GM12878 (cell line): ENCODE measurements around the gene RAD51B. TPM values are rescaled to one million over a fixed set of nuclear protein-coding genes. Genes with fewer than 3 reads are reported as not detected.

Source experiments
- ATAC-seq: fragments of 200-7000 bp; cut with Tn5 transposase; 3 replicates; pipeline ENCODE4 v1.9.1; 2020; ENCODE audit warnings: mild to moderate bottlenecking, moderate library complexity
- BruUV-seq: library from RNA; stranded (reverse); fragments of 400-500 nt; replicated peaks from 2 replicates; lab custom pipeline; 2021; lab: Mats Ljungman, UMichigan
- CTCF ChIA-PET: fragments of 300-600 bp; sonication (Branson Sonifier 250); formaldehyde crosslinking; extraction: SDS; loops from one replicate; lab custom pipeline; 2021; ENCODE audit warnings: inconsistent platforms; lab: Yijun Ruan, JAX
- POLR2A ChIA-PET: fragments of 350-600 bp; formaldehyde crosslinking; extraction: SDS; loops from one replicate; lab custom pipeline; 2021; ENCODE audit warnings: inconsistent platforms; lab: Charles Lee
- RAD21 ChIA-PET: fragments of 300-600 bp; sonication (Branson Sonifier 250); formaldehyde crosslinking; loops from one replicate; lab custom pipeline; 2023; ENCODE audit warnings: antibody characterized with exemption; ENCODE audit not compliant: unreplicated experiment; lab: Charles Lee
- SMC1A ChIA-PET: fragments of 300-600 bp; sonication (Branson Sonifier 250); formaldehyde crosslinking; loops from one replicate; lab custom pipeline; 2023; ENCODE audit not compliant: unreplicated experiment, uncharacterized antibody; lab: Charles Lee
- DNase-seq: peaks from one replicate; pipeline ENCODE4 v3.0.0-alpha.2; 2011; ENCODE audit warnings: low read depth, low spot score
- FAIRE-seq: peaks from 3 replicates; lab custom pipeline; 2011; peaks lifted over from hg19 to GRCh38; lab: Jason Lieb, UNC
- H2AFZ ChIP-seq: 2 replicates; pipeline ENCODE4 v1.6.0; 2011; ENCODE audit warnings: low read depth, low read length, control low read depth; ENCODE audit not compliant: control insufficient read depth
- H3K27ac ChIP-seq: 2 replicates; pipeline ENCODE4 v1.5.1; 2011; ENCODE audit warnings: control low read depth; ENCODE audit not compliant: control insufficient read depth, insufficient read depth
- H3K27me3 ChIP-seq, 2 experiments: replicated peaks in 1 of 2; 2 replicates each; pipeline versions ENCODE4 v1.6.0 to v1.6.1; 2011; ENCODE audit warnings: low read length in 1 of 2; ENCODE audit not compliant: control insufficient read depth in 2 of 2, insufficient read depth in 2 of 2
- H3K36me3 ChIP-seq, 2 experiments: 2 replicates each; pipeline ENCODE4 v1.5.1; 2011; ENCODE audit warnings: low read length in 1 of 2; ENCODE audit not compliant: control insufficient read depth in 2 of 2, insufficient read depth in 2 of 2
- H3K4me1 ChIP-seq: 2 replicates; pipeline ENCODE4 v1.6.1; 2011; ENCODE audit warnings: mild to moderate bottlenecking, low read length, moderate library complexity, mixed read lengths; ENCODE audit not compliant: control insufficient read depth, insufficient read depth
- H3K4me2 ChIP-seq: 2 replicates; pipeline ENCODE4 v1.6.0; 2011; ENCODE audit warnings: control low read depth; ENCODE audit not compliant: control insufficient read depth, insufficient read depth
- H3K4me3 ChIP-seq: fragments of 200-600 bp; sonication (generic); 2 replicates; pipeline ENCODE4 v1.5.1; 2016
- H3K79me2 ChIP-seq: 2 replicates; pipeline ENCODE4 v1.6.0; 2011; ENCODE audit warnings: low read length; ENCODE audit not compliant: control insufficient read depth, insufficient read depth
- H3K9ac ChIP-seq: 2 replicates; pipeline ENCODE4 v1.8.0; 2011; ENCODE audit warnings: low read length, control low read depth, mixed read lengths; ENCODE audit not compliant: control insufficient read depth, insufficient read depth
- H3K9me3 ChIP-seq: replicated peaks from 3 replicates; pipeline ENCODE4 v1.5.1; 2011; ENCODE audit warnings: mild to moderate bottlenecking, low read length; ENCODE audit not compliant: control insufficient read depth, insufficient read depth
- H4K20me1 ChIP-seq: 2 replicates; pipeline ENCODE4 v1.6.0; 2011; ENCODE audit not compliant: control insufficient read depth, insufficient read depth
- ATF3 ChIP-seq: IDR thresholded peaks from 2 replicates; pipeline ENCODE4 v1.6.1; 2011; ENCODE audit warnings: low read depth, mild to moderate bottlenecking, low read length, moderate library complexity, borderline replicate concordance; ENCODE audit errors: extremely low read depth
- BRCA1 ChIP-seq: IDR thresholded peaks from 2 replicates; pipeline ENCODE4 v1.6.1; 2011; ENCODE audit warnings: low read depth, low read length, improper control_type of control experiment
- GABPA ChIP-seq: IDR thresholded peaks from 2 replicates; pipeline ENCODE4 v1.6.1; 2014; ENCODE audit warnings: antibody characterized with exemption, low read depth, mild to moderate bottlenecking, inconsistent platforms
- IRF3 ChIP-seq: fragments of 450-650 bp; IDR thresholded peaks from 2 replicates; pipeline ENCODE4 v1.6.1; 2014; ENCODE audit warnings: mild to moderate bottlenecking
- IRF4 ChIP-seq: IDR thresholded peaks from 2 replicates; pipeline ENCODE4 v1.6.1; 2011; ENCODE audit warnings: low read depth, low read length
- USF1 ChIP-seq: IDR thresholded peaks from 2 replicates; pipeline ENCODE4 v1.6.1; 2011; ENCODE audit warnings: borderline replicate concordance, low read depth, mild to moderate bottlenecking, moderate library complexity, mixed read lengths, low read length; ENCODE audit not compliant: insufficient read depth; ENCODE audit errors: extremely low read length
- ZNF274 ChIP-seq: IDR thresholded peaks from one replicate; pipeline ENCODE4 v1.8.0; 2011; ENCODE audit not compliant: insufficient read length, insufficient read depth
- ZSCAN29 ChIP-seq: fragments of 450-650 bp; IDR thresholded peaks from 2 replicates; pipeline ENCODE4 v1.6.1; 2017; ENCODE audit warnings: mild to moderate bottlenecking, moderate library complexity
- WGBS: methylation state at CpG from one replicate; pipeline ENCODE4 v1.1.6; 2016; ENCODE audit warnings: low lambda C conversion rate; ENCODE audit not compliant: insufficient replicate concordance, insufficient coverage; ENCODE audit errors: missing lambda C conversion rate; 5-methylcytosine and 5-hydroxymethylcytosine counted together
- in situ Hi-C: fragments of 300-500 bp; cut with MboI; formaldehyde crosslinking; loops from 9 replicates; pipeline ENCODE4 v1.14.3; 2018; ENCODE audit warnings: mixed read lengths
- intact Hi-C: fragments of 100-400 bp; cut with micrococcal nuclease; formaldehyde crosslinking; loops from one replicate; pipeline ENCODE4 v1.14.2; 2022; ENCODE audit not compliant: unreplicated experiment
- polyA plus RNA-seq, 11 experiments: library from polyadenylated mRNA; depleted of rRNA in 4 of 11; unstranded in 6 of 11; stranded (reverse) in 5 of 11; fragments of >200 nt; fragmentation: Nextera tagmentation in 4 of 11; fragmentation: Illumina TruSeq in 1 of 11; extraction: Ambion mirVana in 4 of 11; extraction: Trizol in 1 of 11; gene quantifications; 1 replicate in 1 of 11; 2 replicates in 10 of 11; pipeline versions ENCODE4 v1.2.1 to v1.2.3, GENCODE V29; 2011 to 2016; ENCODE audit warnings: inconsistent platforms in 2 of 11, missing spikeins in 2 of 11, low read depth in 1 of 11
- total RNA-seq, 4 experiments: library from RNA; depleted of rRNA in 3 of 4; stranded (reverse); fragments of >200 nt in 3 of 4; fragmentation: Illumina TruSeq in 1 of 4; extraction: Trizol in 1 of 4; gene quantifications; 2 replicates each; pipeline versions ENCODE4 v1.2.1 to v1.2.3, GENCODE V29; 2013 to 2021

The RAD51B gene
- total and polyA plus RNA-seq, 10 of the 15 experiments (the other 5 are each of a cell fraction or from before 2014, with no cell fraction given): 9.8 to 26.8 (median 21.3) TPM

- no peaks in the 10 kb centered on the region for H3K27me3 ChIP-seq
- no peak overlapping the region for H2AFZ ChIP-seq
- ChIA-PET SMC1A (interaction anchor here (1.0 kb wide), 1 partner anchor 100 kb away, joined by 3 read pairs; no protein-coding TSS in a partner anchor), RAD21 (no interaction called here), CTCF (interaction anchor here (1.5 kb wide), 1 partner anchor 12 kb away, joined by 5 read pairs; no protein-coding TSS in a partner anchor), POLR2A (no interaction called here)
- no peak overlapping the region for H3K9ac ChIP-seq
- no peaks in the 10 kb centered on the region for H4K20me1 ChIP-seq
- FAIRE-seq (no peak), DNase-seq (no peak), ATAC-seq (no peak)
- WGBS: 94% methylated on average over 1 of the region's 1 CpG
- no peak overlapping the region for H3K27ac ChIP-seq
- no peak for TF ChIP-seq BRCA1
- no peak for TF ChIP-seq ZSCAN29
- no peak for TF ChIP-seq IRF3
- TF ChIP-seq ZNF274: no peak
- no peak for TF ChIP-seq ATF3
- TF ChIP-seq USF1: no peak
- no peak for TF ChIP-seq IRF4
- no peak for TF ChIP-seq GABPA
- H3K9me3 ChIP-seq: no peaks in the 10 kb centered on the region; the same call in 2 of the 3 replicates
- intact Hi-C loops: no loop called here
- H3K4me3 ChIP-seq: no peak overlapping the region
- BruUV-seq: no TSS peak
- no peak overlapping the region for H3K4me2 ChIP-seq
- in situ Hi-C loops: no loop called here
- no peaks in the 10 kb centered on the region for H3K79me2 ChIP-seq
- no peaks in the 10 kb centered on the region for H3K36me3 ChIP-seq
- no peaks in the 10 kb centered on the region for H3K4me1 ChIP-seq
Observed at GRCh38 chr14:67999290-67999689, 179.7 kb downstream of the RAD51B start.
